Measurements from ENCODE around the gene CFP. TPM values are rescaled to one million over a fixed set of nuclear protein-coding genes. Genes with fewer than 3 reads are reported as not detected.

CFP gene
- total RNA-seq, 1 donor from 2014 or later: 0.21 TPM

DNA sequence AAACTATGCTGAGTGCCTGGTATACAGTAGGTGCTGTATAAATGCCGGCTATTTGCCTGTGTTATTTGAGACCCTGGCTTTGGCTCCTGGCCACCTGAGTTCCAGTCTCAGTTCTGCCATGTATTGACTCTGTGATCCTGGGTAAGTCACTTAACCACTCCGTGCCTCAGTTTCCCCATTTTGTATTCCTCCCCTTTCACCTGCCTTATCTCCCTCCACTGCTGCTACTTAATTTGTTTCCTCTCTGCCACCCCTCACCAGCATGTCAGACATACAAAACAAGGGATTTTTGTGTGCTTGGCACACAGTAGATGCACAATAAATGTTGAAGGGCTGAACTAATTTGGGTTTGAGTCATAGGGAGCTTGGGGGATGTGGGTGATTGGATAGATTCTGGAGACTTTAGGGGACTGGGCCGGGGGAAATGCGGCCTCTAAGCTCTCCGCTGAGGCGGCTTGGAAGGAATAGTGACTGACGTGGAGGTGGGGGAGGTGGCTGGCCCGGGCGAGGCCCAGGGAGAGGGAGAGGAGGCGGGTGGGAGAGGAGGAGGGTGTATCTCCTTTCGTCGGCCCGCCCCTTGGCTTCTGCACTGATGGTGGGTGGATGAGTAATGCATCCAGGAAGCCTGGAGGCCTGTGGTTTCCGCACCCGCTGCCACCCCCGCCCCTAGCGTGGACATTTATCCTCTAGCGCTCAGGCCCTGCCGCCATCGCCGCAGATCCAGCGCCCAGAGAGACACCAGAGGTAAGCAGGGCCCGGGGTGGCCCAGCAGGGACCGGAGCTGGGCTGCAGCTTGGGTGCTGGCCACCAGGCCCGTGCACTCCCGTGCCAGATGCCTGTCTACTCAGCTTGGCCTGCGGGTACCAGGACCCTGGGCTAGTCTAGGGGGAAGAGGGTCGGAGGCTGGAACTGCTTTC lies 47.7 kb downstream of the CFP start, which contains the start of gene TIMP1:
TSS of gene TIMP1 (plus strand) at position 706 of the 917 bp plus-strand sequence. CDS start 980 bp downstream, outside the sequence.
- Histone ChIP-seq H3K4me3 (ENCODE audit: low read depth, low read length) (peak within 1 kb of the TSS; percentile 72), H3K36me3 (ENCODE audit: control insufficient read depth, insufficient read depth, low read length) (no peaks in the 10 kb centered on the region), H3K27me3 (ENCODE audit: control insufficient read depth, insufficient read depth, low read length) (no peaks in the 10 kb centered on the region)
- peak; percentile 54 for DNase-seq (ENCODE audit: low read depth)
- TF ChIP-seq, protein P1, sequence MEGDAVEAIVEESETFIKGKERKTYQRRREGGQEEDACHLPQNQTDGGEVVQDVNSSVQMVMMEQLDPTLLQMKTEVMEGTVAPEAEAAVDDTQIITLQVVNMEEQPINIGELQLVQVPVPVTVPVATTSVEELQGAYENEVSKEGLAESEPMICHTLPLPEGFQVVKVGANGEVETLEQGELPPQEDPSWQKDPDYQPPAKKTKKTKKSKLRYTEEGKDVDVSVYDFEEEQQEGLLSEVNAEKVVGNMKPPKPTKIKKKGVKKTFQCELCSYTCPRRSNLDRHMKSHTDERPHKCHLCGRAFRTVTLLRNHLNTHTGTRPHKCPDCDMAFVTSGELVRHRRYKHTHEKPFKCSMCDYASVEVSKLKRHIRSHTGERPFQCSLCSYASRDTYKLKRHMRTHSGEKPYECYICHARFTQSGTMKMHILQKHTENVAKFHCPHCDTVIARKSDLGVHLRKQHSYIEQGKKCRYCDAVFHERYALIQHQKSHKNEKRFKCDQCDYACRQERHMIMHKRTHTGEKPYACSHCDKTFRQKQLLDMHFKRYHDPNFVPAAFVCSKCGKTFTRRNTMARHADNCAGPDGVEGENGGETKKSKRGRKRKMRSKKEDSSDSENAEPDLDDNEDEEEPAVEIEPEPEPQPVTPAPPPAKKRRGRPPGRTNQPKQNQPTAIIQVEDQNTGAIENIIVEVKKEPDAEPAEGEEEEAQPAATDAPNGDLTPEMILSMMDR (IDR thresholded peaks at IDR 0.05; ENCODE audit: insufficient read depth, low read length, poor library complexity, severe bottlenecking): no peak

DNA sequence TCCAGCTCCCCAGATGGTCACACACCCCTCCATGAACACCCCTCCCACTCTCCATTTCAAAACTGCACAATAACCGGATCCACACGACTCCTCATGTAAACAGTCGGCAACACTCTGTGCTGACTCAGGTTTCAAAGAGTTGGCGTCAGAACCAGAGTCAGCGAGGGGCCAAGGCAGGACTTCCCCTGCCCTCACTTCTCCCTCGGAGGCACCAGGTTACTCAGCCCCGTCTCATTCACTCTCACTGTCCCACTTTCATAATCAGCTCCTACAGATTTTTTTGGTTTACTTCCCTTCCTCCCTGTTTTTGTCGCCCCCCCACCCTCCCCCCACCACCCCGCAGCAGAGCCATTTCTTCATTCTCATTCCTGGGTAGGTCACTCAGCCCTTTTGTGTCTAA lies 50.2 kb downstream of the CFP start:
- DNase-seq (ENCODE audit: low read depth): no peak
- H3K4me3 ChIP-seq (ENCODE audit: low read depth, low read length): no peak overlapping the region
- TF ChIP-seq, protein P1 (IDR thresholded peaks at IDR 0.05; ENCODE audit: insufficient read depth, low read length, poor library complexity, severe bottlenecking): no peak
- no peaks in the 10 kb centered on the region for H3K27me3 ChIP-seq (ENCODE audit: control insufficient read depth, insufficient read depth, low read length)
- H3K36me3 ChIP-seq (ENCODE audit: control insufficient read depth, insufficient read depth, low read length): no peaks in the 10 kb centered on the region

DNA sequence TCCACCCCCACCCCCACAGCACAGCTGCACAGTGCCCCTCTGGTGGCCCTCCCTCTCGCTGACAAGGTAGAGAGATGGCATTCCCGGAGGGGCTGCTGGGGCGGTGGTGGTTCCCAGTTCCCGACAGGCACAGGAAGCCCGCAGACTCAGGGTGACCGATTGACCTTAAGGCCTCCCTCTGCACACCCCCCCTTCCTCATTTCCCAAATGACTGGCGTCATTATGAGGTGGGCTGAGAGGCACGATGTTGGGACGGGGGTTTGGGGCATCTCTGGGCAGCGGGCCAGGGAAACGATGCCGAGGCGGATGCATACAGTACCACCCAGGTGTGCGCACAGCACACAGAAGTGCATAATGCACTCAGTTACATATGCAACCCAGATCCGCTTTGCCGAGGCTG lies 51.0 kb downstream of the CFP start:
- Histone ChIP-seq H3K27me3 (ENCODE audit: control insufficient read depth, insufficient read depth, low read length) (no peaks in the 10 kb centered on the region), H3K4me3 (ENCODE audit: low read depth, low read length) (no peak overlapping the region), H3K36me3 (ENCODE audit: control insufficient read depth, insufficient read depth, low read length) (no peaks in the 10 kb centered on the region)
- TF ChIP-seq, protein P1 (IDR thresholded peaks at IDR 0.05; ENCODE audit: insufficient read depth, low read length, poor library complexity, severe bottlenecking): no peak
- no peak for DNase-seq (ENCODE audit: low read depth)

DNA sequence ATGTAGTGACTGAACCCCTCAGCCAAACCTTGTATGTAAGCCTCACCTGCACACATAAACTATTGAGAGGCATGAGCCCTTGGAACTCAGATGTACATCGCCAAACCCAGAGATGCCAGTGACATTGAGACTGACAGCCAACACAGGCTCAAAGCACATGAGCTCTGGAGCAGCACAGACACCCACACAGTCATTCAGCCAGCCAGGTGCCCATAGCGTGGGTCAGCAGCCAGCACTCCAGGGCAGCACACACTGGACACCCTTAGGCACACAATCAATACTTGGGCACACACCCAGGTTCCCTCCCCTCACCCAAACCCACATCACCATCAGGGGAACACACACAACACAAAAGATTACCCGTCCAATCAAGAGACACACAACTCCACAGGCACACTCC lies 51.8 kb downstream of the CFP start:
- no peaks in the 10 kb centered on the region for H3K36me3 ChIP-seq (ENCODE audit: control insufficient read depth, insufficient read depth, low read length)
- TF ChIP-seq, protein P1 (IDR thresholded peaks at IDR 0.05; ENCODE audit: insufficient read depth, low read length, poor library complexity, severe bottlenecking): no peak
- H3K4me3 ChIP-seq (ENCODE audit: low read depth, low read length): no peak overlapping the region
- no peak for DNase-seq (ENCODE audit: low read depth)
- no peaks in the 10 kb centered on the region for H3K27me3 ChIP-seq (ENCODE audit: control insufficient read depth, insufficient read depth, low read length)

DNA sequence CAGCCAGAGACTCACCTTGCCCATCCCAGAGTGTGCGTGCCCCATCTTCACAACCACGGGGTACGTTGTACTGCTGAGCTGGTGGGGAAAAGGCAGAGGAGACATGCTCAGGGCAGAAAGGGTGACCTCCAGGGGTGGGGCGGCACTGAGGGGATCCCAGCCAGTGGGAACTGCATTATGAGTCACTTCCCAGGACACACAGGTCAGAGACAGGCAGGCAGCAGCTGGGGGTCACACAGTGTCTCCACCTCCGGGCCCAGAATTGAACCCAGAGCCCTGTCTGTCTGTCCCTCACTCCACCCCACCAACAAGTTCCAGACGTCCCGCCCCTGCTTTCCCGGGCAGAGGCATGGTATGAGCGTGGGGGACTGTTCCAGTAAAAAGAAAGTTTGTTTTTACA lies 52.3 kb downstream of the CFP start:
- H3K4me3 ChIP-seq (ENCODE audit: low read depth, low read length): no peak overlapping the region

More for the DNA sequence above, 52.3 kb downstream of the CFP start:
- Histone ChIP-seq H3K36me3 (ENCODE audit: control insufficient read depth, insufficient read depth, low read length) (no peaks in the 10 kb centered on the region), H3K27me3 (ENCODE audit: control insufficient read depth, insufficient read depth, low read length) (no peaks in the 10 kb centered on the region)
- no peak for DNase-seq (ENCODE audit: low read depth)
- TF ChIP-seq, protein P1 (IDR thresholded peaks at IDR 0.05; ENCODE audit: insufficient read depth, low read length, poor library complexity, severe bottlenecking): no peak

All from kidney epithelial cell (primary cell).